GM18861 (cell line): ENCODE results near the gene TENM4.

Source experiments
- ATAC-seq: cut with Tn5 transposase; IDR thresholded peaks from one replicate; pipeline ENCODE4 v1.9.1; 2021; ENCODE audit not compliant: unreplicated experiment

TENM4 gene

DNA sequence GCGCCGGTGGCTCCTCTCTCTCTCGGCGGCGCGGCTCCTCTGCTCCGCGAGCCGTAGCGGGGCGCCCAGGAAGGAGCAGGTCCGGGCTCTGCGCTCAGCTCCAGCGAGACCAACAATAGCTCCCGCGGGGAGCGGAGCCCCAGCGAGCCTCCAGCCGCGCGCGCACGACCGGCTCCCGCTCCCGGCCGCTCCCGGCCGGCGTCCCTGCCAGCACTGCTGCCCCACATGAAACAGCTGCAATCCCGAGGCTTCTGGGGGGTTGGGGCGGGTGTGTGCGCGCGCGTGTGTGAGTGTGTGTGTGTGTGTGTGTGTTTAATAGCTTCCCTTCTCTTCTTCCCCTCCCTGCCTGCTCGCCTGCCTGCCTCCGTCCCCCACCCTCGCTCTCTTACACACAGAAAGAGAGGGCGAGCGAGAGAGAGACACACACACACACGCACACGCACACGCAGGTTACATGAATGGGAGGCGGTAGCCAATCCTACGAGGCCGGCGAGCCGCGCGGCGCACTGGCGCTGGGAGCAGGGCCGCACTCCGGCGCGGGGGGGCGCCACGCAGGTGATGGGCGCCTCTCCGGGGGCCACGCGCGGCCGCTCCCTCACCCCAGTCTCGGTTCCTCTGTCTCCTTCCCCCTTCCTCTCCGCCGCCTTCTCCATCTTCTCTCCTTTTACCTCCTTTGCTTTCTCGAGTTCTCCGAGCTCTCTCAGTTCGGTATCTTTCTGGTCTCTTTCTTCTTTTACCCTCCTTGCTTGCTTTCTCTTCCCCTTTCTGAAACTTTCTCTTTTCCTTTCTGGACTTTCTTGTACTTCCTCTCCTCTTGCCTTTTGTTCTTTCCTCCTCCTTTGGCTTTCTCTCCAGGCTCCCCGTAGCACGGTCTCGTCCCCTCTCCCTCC, at the start of gene TENM4:
TENM4 (minus strand) TSS at position 460 of the 890 bp plus-strand sequence. CDS start 371,086 bp downstream, outside the sequence.
- ATAC-seq: no peak

- ATAC-seq: no peak
Measured at GRCh38 chr11:79488286-79488685, 47.5 kb upstream of the TENM4 start.

DNA sequence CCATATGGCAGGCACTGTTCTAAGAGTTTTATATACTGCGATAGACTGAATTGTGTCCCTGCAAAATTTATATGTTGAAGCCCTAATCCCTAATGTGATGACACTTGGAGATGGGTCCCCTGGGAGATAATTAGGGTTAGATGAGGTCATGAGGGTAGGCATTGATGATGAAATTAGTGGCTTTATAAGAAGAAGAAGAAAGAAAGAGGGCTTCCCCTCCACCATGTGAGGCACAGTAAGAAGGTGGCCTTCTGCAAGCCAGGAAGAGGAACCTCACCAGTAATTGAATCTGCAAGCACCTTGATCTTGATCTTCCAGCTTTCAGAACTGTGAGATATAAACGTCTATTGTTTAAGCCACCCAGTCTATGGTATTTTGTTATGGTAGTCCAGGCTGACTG, 46.6 kb upstream of the TENM4 start:
- no peak for ATAC-seq

DNA sequence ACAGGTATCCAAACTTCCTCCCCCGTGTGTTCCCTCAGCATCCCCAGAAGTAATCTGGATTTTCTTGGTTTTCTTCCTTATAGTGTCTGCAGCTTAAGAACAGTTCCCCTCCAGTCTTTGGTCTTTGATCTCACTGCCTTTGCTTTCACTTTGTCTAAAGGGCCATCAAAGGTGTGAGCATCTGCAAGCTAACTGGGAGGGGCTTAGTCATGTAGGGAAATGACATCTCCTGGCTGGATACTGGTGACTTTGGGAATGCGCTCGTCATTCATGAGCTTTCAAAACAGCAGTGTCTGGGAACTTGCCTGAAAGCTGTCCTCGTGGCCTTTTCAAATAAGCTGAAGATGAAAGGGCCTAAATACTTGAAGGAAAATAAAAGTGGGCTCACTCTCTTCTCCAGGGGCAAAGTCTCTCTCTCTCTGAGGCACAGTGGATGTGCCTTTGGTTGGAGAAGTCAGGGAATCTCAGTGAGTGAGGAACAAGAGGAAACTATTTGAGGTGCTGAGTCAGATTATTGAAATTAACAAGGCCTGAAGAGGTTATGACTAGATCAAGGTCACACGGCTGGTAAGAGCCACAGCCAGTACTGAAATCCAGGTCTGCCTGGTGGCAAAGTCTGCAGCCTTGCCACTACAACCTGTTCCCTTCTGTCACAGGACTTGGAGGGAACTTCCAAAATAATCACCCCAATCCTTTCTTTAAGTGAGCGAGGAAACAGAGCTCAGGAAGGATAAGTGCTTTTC, 45.6 kb upstream of the TENM4 start:
- ATAC-seq: no peak

- no peak for ATAC-seq
Measured at GRCh38 chr11:79485694-79486093, 44.9 kb upstream of the TENM4 start.

- ATAC-seq: no peak
Measured at GRCh38 chr11:79484872-79485271, 44.0 kb upstream of the TENM4 start.

DNA sequence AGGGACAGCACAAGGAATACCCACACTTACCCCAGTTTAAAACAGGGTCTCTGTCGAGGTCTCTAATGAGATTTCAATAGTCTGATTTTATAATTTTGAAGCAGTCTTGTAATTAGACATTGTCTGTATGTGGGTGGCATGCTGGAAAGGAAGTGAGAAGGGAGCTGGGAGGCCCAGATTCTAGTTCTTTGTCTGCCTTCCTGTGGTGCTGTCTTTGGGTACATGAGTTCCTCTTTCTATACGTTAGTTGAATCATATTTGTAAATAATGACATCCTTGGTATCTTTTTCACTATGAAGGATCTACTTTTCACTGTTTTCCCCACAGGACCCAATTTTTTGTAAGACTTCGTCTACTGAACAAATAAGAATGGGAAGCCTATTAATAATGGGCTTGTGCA, 42.0 kb upstream of the TENM4 start:
- peak; percentile 80 for ATAC-seq

DNA sequence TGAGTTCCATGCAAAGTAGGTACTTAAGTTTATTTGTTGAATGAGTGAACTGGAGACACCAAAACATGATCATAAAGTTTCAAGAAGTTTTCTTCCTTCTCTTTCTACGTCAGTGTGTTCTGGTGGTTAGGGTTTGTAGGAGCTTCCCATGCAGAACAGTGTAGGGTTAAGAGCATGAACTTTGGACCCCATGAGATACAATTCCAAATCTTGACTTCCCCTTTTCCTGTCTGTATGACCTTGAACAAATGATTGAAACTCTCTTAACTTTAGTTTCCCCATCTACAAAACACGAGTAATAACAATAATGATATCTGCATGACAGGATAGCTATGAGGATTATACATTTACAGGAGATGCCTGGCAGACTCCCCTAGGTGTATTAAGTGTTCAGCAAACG, 41.0 kb upstream of the TENM4 start:
- ATAC-seq: peak; percentile 61

- no peak for ATAC-seq
Measured at GRCh38 chr11:79480864-79481263, 40.0 kb upstream of the TENM4 start.

DNA sequence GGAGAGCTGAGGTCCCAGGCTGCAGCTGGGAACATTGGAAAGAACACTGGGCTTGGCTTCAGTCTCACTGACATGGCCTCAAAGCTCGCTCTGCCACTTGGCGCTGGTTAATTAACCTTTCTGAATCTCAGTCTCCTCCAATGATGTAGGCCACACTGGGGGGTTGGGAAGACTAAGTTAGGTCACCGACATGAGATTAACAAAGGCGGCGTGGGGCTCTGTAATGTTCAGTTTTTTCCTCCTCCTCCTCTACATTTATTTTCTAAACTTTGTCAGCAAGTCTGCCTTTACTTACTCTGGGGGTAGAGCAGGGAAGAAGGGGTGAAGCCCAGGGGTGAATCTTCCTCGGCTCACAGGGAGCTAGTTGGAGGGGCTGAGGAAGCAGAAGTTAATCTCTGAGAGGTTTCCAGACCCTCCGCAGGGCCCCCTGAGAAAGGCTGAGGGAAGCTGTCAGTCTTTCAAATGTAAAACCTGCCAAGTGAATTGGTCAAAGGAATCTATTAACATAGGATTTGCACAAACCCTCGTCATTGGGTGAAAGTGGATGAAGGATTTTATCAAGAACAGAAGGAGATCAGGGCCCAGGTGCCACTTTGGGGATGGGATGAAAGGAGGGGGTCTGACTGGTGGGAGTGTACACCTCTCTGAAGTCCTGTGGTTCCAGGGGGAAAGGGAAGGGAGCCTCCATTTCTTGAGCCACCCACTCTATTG, 32.1 kb upstream of the TENM4 start:
- no peak for ATAC-seq

GRCh38 chr11:79471071-79471844, 30.4 kb upstream of the TENM4 start:
- no peak for ATAC-seq

DNA sequence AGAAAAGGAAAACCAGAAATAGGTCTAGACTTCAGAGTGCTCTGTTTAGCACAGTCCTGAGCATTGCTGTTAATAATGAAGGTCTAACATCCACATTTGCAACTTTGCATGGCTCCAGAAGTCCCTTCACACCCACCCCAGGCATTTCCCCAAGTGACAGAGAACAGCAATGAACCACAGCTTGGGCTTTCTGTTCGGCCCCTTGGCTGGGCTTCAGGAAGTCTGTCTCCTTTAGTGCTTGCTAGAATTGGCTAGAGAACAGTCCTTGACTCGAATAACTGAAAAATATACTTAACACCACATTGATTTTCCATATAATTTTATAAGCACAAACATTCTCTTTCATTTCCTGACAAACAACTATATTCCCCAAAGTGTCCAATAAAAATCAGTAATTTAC, 29.3 kb upstream of the TENM4 start:
- ATAC-seq: no peak

DNA sequence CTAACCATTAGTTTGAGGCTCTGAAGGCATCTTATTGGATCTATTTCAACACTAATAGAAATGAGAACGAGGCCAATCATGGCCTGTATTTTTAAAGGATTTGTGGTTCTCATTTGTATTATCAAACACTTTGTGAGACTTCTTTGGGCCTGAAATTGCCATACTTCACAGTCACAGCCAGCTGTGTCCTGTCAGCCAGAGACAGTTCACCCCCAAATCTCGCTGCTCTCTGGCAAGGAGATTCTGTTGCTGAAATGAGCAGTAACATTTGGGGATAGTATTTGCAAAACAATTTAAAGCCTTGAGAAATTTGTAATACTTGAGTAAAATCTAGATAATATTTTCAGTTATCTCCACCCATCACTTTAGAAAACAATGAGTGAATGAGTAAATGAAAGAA, 26.9 kb upstream of the TENM4 start:
- ATAC-seq: no peak

- no peak for ATAC-seq
Measured at GRCh38 chr11:79466411-79466810, 25.6 kb upstream of the TENM4 start.

DNA sequence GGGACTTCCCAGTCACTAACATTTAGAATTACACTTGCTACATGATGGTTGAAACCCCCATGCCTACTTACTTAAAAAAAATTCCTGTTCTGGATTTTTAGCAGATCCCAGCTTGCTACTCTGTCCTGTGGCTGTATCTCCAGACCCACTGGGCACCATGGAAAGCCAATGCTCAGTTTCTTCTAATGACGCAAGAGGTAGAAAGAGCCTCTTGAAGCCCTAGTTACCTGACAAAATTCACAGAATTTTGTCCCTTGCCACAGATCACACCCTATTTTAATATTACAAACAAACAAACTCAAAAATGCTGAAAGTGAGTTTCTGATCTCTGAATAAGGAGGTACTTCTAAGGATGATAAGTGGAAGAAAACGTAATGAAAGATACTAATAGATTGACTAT, 24.3 kb upstream of the TENM4 start:
- ATAC-seq: no peak

DNA sequence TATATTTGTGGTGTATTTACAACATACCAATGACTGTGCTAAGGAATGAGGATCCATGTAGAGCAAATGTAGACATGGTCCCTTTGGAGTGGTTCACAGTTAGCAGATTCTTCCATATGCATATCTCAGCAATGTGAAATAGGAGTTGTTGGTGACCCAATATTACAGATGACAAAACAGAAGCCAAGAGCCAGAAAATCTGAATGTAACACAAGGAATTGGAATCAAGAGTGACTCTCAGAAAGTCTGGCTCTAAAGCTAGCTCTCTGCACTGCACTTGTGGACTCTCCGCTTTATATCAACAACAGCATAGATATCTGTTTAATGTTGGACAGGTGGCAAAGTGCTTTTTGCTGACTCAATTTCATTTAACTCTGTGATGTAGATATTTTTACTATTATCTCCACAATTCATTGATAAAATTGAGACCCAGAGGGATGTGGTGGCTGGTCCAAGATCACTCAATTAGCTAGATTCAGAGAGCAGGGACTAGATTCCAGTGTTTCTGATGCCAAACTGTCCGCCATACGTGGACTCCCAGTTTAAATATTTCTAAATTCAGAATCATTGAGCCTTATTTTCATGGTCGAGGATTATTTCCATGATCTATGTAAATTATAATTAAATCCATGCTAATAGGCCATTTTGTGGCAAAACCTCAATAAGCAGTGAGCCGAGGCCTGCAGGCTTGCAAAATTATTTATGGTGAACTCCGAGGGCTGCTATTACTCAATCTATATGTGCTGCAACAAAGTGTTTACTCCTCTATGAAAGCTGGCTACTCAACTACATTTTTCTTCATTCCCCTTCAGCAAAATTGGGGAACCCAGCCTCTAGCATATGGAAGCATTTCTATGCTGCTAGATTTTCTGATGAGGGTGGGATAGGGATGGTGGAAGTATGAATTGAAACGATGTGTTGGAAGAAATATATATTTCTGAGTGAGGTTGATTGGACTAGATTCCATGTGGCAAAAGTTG, 21.1 kb upstream of the TENM4 start:
- ATAC-seq: no peak

- ATAC-seq: peak; percentile 67
Measured at GRCh38 chr11:79461144-79461543, 20.3 kb upstream of the TENM4 start.

- ATAC-seq: no peak
Measured at GRCh38 chr11:79458709-79459108, 17.9 kb upstream of the TENM4 start.

- no peak for ATAC-seq
Measured at GRCh38 chr11:79456501-79456900, 15.7 kb upstream of the TENM4 start.

DNA sequence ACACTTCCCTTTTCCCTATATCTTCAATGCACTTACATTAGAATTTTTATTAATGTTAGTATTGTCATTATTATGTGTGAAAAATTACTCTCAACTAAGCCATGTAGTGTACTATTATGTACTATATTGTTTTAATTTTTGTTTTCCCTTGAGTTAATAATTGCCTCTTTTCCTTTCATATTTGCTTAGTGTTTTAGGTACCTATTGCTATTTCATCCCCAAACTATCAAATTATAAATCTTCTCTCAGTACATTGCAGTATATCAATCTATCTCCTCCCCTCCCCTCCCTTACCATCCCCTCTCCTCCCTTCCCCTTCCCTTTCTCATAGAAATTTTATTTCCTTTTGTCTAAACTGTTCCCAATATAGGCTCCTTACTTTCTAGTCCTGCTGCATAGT, 12.8 kb upstream of the TENM4 start:
- ATAC-seq: no peak
